HS-5 (cell line): Measurements from ENCODE around the gene IL2RA.

Source experiments
- DNase-seq: peaks from one replicate; pipeline ENCODE4 v3.0.0-alpha.2; 2012; ENCODE audit warnings: low read depth

Gene IL2RA

GRCh38 chr10:6038071-6038631 lies 24.0 kb downstream of the IL2RA start:
- DNase-seq: no peak

DNA sequence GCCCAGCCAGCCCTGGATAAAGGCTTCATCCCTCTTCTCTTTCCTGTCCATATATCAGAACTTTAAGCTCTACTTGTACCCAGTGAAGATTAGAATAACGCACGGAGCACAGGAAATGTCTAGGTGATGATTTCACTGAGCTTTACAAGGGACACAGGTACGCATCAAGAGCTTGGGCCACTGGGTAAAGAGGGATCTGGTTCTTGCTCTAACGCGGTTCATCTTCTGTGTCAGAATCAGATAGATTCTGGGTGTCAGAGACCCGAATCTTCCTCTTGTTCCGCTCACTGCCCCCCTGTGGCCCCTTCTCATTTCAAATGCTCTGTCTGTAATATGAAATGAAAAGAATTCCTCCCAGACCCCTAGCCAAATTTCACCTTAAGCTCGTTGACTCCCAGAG lies 24.7 kb downstream of the IL2RA start:
- no peak for DNase-seq

GRCh38 chr10:6036861-6037321 lies 25.3 kb downstream of the IL2RA start:
- DNase-seq: no peak

GRCh38 chr10:6035931-6036575 lies 26.1 kb downstream of the IL2RA start:
- no peak for DNase-seq

DNA sequence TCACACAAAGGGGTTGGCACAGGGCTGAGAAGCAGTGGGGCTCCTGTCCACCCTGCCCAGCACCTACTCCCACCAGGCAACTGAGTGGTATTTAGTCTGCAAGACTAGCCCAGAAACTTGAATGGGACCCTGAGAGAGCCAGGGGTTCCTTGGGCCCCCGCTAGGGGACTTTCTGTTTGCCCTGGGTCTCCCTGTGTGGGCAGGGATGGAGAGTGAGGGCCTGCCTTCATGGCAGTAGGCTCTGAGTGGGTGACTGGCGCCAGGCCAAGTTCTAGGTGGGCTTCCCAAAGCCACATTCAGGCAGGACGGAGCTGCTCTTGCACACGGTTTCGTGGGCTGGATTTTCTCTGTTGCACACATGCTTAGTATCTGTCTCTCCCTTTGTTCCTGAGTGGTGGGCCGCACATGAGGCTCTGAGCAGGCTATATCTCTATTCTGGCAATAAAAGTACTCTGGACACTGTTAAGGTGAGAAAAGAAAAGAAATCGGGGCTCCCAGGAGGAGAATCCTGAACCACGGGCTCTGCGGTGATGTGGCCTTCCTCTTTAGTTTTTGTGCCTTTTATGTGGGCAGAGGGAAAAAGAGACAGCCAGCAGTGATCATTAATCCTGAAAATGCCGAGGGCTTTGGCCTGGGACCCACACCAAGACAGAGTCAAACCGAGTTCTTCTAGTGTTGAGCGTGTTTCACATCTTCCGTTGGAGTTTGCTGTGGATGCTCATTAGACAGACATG lies 26.9 kb downstream of the IL2RA start:
- no peak for DNase-seq

GRCh38 chr10:6034371-6034770 lies 27.8 kb downstream of the IL2RA start:
- DNase-seq: no peak

GRCh38 chr10:6033954-6034353 lies 28.2 kb downstream of the IL2RA start:
- DNase-seq: no peak

GRCh38 chr10:6030940-6031339 lies 31.2 kb downstream of the IL2RA start:
- no peak for DNase-seq

GRCh38 chr10:6030217-6030616 lies 31.9 kb downstream of the IL2RA start:
- DNase-seq: no peak

GRCh38 chr10:6027929-6028328 lies 34.2 kb downstream of the IL2RA start:
- DNase-seq: no peak

- DNase-seq: no peak
Observed at GRCh38 chr10:6025683-6026255, 36.4 kb downstream of the IL2RA start.

DNA sequence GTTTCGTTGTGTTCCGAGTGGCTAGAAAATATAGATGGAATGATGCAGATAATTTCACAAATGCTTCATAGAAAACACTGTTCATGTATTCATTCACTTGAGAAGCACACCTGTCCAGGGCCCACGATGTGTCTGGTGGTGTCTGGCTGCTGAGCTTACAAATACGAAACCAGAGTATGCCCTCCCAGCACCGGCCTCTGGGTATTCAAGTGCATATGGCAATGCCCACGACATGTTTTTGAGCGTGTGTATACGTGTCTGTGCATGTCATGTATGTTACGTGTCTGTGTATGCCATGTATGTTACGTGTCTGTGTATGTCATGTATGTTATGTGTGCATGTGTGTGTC lies 37.9 kb downstream of the IL2RA start:
- DNase-seq: no peak

- DNase-seq: no peak
Observed at GRCh38 chr10:6023661-6024333, 38.4 kb downstream of the IL2RA start.

DNA sequence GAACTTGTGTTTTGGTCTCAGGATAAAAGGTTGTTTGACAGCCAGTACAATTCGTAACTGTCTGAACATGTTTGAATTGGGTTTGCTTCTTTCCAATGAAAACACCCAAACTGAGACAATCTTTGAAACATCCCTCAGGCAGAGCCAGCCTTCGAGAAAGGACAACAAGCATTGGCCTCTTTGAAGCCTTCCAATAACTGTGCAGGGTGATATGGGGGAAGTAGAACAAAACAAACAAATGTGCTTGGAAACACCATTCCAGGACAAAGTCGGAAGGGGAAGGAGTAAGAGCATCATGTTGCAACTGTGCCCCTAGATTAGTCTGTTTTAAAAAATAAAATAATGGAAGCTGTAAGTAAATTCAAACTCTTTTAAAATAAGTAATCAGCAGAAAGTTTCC lies 39.5 kb downstream of the IL2RA start:
- DNase-seq: no peak

GRCh38 chr10:6020826-6021225 lies 41.3 kb downstream of the IL2RA start:
- DNase-seq: no peak

DNA sequence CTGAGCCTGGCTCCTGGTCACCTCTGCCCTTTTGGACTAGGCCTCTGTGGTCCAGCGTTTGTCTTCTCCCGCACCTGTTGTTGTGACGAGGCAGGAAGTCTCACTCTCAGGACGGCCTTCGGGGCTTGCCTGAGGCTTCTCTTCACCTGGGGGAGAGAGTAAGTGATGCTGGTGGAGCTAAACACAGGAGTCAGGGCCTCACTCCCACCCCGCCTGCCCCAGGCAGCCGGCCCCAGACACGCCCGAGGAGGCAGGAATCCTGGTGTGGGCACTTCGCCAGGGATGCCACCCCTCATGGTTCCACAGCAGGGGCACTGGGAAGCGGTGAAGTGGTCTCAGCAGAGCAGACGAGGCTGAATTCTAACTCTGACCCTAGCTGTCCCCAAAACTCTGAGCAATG lies 42.4 kb downstream of the IL2RA start:
- no peak for DNase-seq

DNA sequence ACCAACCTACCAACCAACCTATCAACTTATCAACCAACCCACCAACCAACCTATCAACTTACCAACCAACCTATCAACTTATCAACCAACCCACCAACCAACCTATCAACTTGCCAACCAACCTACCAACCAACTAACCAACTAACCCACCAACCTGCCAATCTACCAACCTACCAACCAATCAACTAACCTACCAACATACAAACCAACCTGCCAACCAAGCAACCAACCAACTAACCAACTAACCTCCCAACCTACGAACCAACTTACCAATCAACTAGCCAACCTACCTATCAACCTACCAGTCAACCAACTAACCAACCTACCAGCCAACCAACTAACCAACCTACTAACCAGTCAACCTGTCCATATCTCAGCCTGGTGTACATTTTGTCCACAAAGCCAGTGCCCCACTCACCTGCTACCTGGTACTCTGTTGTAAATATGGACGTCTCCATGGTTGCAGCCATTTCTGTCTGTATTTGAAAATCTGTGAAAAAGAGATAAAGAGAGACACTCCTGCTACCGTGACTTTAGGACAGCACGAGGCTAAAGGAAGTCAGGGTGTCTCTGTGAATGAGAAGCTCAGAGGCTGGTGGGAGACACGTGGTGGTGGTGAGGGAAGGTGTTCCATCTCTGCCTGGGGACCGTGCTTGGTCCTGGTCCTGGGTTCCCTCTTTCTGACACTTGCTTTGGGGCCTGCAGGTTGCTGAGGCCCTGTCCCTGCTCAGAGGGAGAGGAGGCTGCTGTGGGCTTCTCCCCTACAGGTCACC lies 43.0 kb downstream of the IL2RA start:
- DNase-seq: no peak

DNA sequence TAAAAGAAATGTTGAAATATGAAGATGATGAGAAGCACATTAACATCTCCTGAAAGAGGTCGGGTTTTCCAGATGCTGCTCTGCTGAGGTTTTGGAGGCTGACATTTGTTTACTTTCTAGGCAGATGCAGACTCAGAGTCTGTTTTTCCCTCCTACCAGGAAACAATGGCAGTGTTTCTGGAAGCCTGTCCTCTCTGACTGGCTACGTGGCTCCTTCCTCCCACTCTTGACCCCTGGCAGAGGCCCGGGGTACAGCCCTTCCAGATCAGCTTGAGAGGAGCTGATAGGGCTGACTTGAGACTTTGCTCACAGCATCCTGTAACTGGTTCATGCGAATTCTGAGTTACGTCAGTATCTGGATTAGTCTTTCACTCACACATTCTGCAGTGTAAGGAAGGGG lies 43.7 kb downstream of the IL2RA start:
- DNase-seq: no peak

DNA sequence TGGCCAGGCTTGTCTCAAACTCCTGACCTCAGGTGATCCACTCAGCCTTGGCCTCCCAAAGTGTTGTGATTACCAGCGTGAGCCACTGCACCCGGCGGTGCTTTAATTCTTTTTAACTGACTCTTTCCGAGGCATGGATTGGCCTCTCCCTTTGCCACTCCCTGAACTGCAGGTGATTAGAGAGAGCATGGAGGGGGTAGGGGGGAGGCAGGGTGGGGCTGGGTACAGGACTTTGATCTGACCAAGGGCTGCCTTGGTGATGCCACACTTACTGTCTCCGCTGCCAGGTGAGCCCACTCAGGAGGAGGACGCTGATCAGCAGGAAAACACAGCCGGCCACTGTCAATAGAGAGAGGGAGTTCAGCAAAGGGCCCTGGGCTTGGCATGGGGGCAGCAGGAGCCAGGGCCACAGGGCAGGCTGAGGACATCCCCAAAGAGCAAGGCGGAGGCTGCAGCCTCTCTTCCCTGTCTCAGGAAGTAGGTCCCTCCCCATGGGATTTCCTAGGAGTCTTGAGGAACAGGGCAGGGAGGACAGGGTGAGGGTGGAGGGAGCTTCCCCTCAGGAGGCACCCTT lies 44.3 kb downstream of the IL2RA start:
- DNase-seq: no peak

DNA sequence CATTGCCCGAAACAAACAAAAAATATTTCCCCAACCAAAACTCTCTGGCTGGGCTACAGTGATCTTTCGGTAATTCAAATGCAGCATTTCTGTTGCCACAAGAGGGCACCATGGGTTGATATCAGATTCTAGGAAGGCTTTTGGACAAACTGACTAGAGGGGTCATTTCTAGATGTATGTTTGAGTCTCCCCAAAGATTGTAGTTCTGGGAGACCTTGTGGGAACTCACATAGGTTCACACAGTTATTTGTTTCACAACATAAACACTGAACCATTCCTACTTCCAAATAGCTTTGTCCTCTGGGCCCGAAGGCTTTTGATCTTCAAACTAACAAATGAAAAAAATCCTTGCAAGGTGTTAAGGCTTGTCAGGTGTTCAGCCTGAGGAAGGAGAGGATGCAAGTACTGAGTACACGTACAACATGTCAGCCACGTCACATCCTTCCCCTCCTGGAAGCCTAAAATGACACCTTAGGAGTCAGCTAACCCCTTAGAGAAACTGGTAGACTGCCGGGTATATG lies 47.9 kb downstream of the IL2RA start:
- peak; percentile 6 for DNase-seq
